ENCODE results near the gene TIGD6.

GRCh38 chr5:149959406-149960236, 40.8 kb downstream of the TIGD6 start:
- peak in 3 of 5 experiments; percentile 26 to 49 (median 40) for TF ChIP-seq CTCF (IDR thresholded peaks at IDR 0.05 in 4 of 5, conservative IDR thresholded peaks at IDR 0.05 in 1 of 5)
- TF ChIP-seq POLR2A (IDR thresholded peaks at IDR 0.05): no peak
